Neural cell (in vitro differentiated cells): Measurements from ENCODE around the gene FAM219A. TPM values are rescaled to one million over a fixed set of nuclear protein-coding genes. Genes with fewer than 3 reads are reported as not detected.

ENCODE experiments used
- H2AFZ ChIP-seq: fragments of 200-600, 300-800 bp; sonication (generic), shearing (Covaris generic); 2 replicates; pipeline ENCODE4 v1.6.0; 2014; ENCODE audit warnings: low read depth, mild to moderate bottlenecking, antibody characterized with exemption, low read length, moderate library complexity
- H3F3A ChIP-seq: fragments of 200-600 bp; shearing (Covaris generic); 2 replicates; pipeline ENCODE4 v1.6.1; 2016; ENCODE audit warnings: mild to moderate bottlenecking, moderate library complexity, mixed read lengths, antibody characterized with exemption, low read length; ENCODE audit not compliant: insufficient read depth, poor library complexity, severe bottlenecking
- H3K27ac ChIP-seq: fragments of 200-600, 300-800 bp; sonication (generic), shearing (Covaris generic); 2 replicates; pipeline ENCODE4 v1.5.1; 2014; ENCODE audit warnings: mild to moderate bottlenecking, low read length, moderate library complexity
- H3K27me3 ChIP-seq: fragments of 300-800, 200-600 bp; sonication (generic), shearing (Covaris generic); 2 replicates; pipeline ENCODE4 v1.6.0; 2014; ENCODE audit warnings: mild to moderate bottlenecking, low read depth, low read length, moderate library complexity; ENCODE audit not compliant: insufficient read depth
- H3K36me3 ChIP-seq: fragments of 300-800, 200-600 bp; sonication (generic), shearing (Covaris generic); 2 replicates; pipeline ENCODE4 v1.5.1; 2014; ENCODE audit warnings: mild to moderate bottlenecking, antibody characterized with exemption, low read length, moderate library complexity; ENCODE audit not compliant: insufficient read depth
- H3K4me2 ChIP-seq: fragments of 300-800, 200-600 bp; sonication (generic), shearing (Covaris generic); 2 replicates; pipeline ENCODE4 v1.6.0; 2014; ENCODE audit warnings: mild to moderate bottlenecking, low read length
- H3K4me3 ChIP-seq: fragments of 300-800, 200-600 bp; sonication (generic), shearing (Covaris generic); 2 replicates; pipeline ENCODE4 v1.5.1; 2014; ENCODE audit warnings: mild to moderate bottlenecking, low read length, moderate library complexity
- H3K79me2 ChIP-seq: fragments of 200-600 bp; shearing (Covaris generic); replicated peaks from 2 replicates; pipeline ENCODE4 v1.6.0; 2014; ENCODE audit warnings: mild to moderate bottlenecking, low read length, moderate library complexity; ENCODE audit not compliant: insufficient read depth
- H3K9ac ChIP-seq: fragments of 300-800, 200-600 bp; sonication (generic), shearing (Covaris generic); 2 replicates; pipeline ENCODE4 v1.6.1; 2016; ENCODE audit warnings: mild to moderate bottlenecking, low read length, mixed read lengths
- H3K9me2 ChIP-seq: fragments of 200-600 bp; shearing (Covaris generic); 2 replicates; pipeline ENCODE4 v1.6.1; 2016; ENCODE audit warnings: mild to moderate bottlenecking, low read length, mixed read lengths; ENCODE audit not compliant: insufficient read depth
- H3K9me3 ChIP-seq: fragments of 200-600, 300-800 bp; sonication (generic), shearing (Covaris generic); 2 replicates; pipeline ENCODE4 v1.6.1; 2016; ENCODE audit warnings: mild to moderate bottlenecking, mixed run types, low read length, moderate library complexity, mixed read lengths
- H4K20me1 ChIP-seq: fragments of 200-600 bp; shearing (Covaris generic); 2 replicates; pipeline ENCODE4 v1.6.1; 2016; ENCODE audit warnings: mild to moderate bottlenecking, mixed run types; ENCODE audit not compliant: insufficient read depth
- CTCF ChIP-seq: fragments of 450-650 bp; IDR thresholded peaks from 2 replicates; pipeline ENCODE4 v1.5.1; 2014; ENCODE audit warnings: antibody characterized with exemption, mild to moderate bottlenecking, moderate library complexity; ENCODE audit not compliant: poor library complexity, severe bottlenecking
- EP300 ChIP-seq: fragments of 450-650 bp; conservative IDR thresholded peaks from 2 replicates; pipeline ENCODE4 v1.6.1; 2014; ENCODE audit warnings: antibody characterized with exemption, mild to moderate bottlenecking, moderate library complexity; ENCODE audit not compliant: poor library complexity, severe bottlenecking
- EZH2 ChIP-seq: fragments of 200-600, 300-800 bp; shearing (Covaris generic), sonication (generic); IDR thresholded peaks from 2 replicates; pipeline ENCODE4 v1.6.1; 2014; ENCODE audit warnings: antibody characterized with exemption, low read length, borderline replicate concordance, mild to moderate bottlenecking; ENCODE audit not compliant: insufficient read depth, poor library complexity, severe bottlenecking
- MXI1 ChIP-seq: fragments of 450-650 bp; conservative IDR thresholded peaks from 2 replicates; pipeline ENCODE4 v1.6.1; 2014; ENCODE audit warnings: antibody characterized with exemption, mild to moderate bottlenecking; ENCODE audit not compliant: poor library complexity, severe bottlenecking
- POLR2AphosphoS5 ChIP-seq: IDR thresholded peaks from 2 replicates; pipeline ENCODE4 v1.6.1; 2012
- RAD21 ChIP-seq: fragments of 450-650 bp; conservative IDR thresholded peaks from 2 replicates; pipeline ENCODE4 v1.6.1; 2014; ENCODE audit warnings: antibody characterized with exemption, mild to moderate bottlenecking, moderate library complexity
- REST ChIP-seq: IDR thresholded peaks from 2 replicates; pipeline ENCODE4 v1.6.1; 2012; ENCODE audit warnings: borderline replicate concordance
- SMC3 ChIP-seq: fragments of 450-650 bp; conservative IDR thresholded peaks from 2 replicates; pipeline ENCODE4 v1.6.1; 2014; ENCODE audit warnings: antibody characterized with exemption, mild to moderate bottlenecking, moderate library complexity; ENCODE audit not compliant: poor library complexity
- TAF1 ChIP-seq: IDR thresholded peaks from 2 replicates; pipeline ENCODE4 v1.6.1; 2012; ENCODE audit warnings: low read depth
- polyA plus RNA-seq: library from polyadenylated mRNA; depleted of rRNA; stranded (reverse); fragments of >200 nt; gene quantifications from 2 replicates; pipeline ENCODE4 v1.2.3, GENCODE V29; 2014

The FAM219A gene
- polyA plus RNA-seq, 1 donor from 2014 or later = 56.6 TPM

- Histone ChIP-seq H3K9me3 (no peaks in the 10 kb centered on the region), H2AFZ (no peak overlapping the region), H3K36me3 (no peaks in the 10 kb centered on the region), H3K9ac (no peak overlapping the region), H3K27ac (no peak overlapping the region), H3K4me2 (no peak overlapping the region), H3K79me2 (no peaks in the 10 kb centered on the region), H3K4me3 (no peak overlapping the region), H3K9me2 (no peaks in the 10 kb centered on the region), H4K20me1 (no peaks in the 10 kb centered on the region), H3F3A (no peaks in the 10 kb centered on the region), H3K27me3 (no peaks in the 10 kb centered on the region)
- TF ChIP-seq RAD21 = no peak
- TF ChIP-seq EP300 = no peak
- TF ChIP-seq POLR2AphosphoS5 = no peak
- TF ChIP-seq EZH2 = no peak
- TF ChIP-seq REST = no peak
- no peak for TF ChIP-seq SMC3
- TF ChIP-seq TAF1 = no peak
- no peak for TF ChIP-seq MXI1
- no peak for TF ChIP-seq CTCF
These were observed 52.7 kb downstream of the FAM219A start for GRCh38 chr9:34405719-34406118.

- H3K27me3 ChIP-seq = no peaks in the 10 kb centered on the region
- H3K36me3 ChIP-seq = no peaks in the 10 kb centered on the region
- no peaks in the 10 kb centered on the region for H3K9me2 ChIP-seq
- no peaks in the 10 kb centered on the region for H3F3A ChIP-seq
- H3K27ac ChIP-seq = no peak overlapping the region
- no peak for TF ChIP-seq EZH2
- TF ChIP-seq SMC3 = peak; percentile 93
- TF ChIP-seq CTCF = peak; percentile 97
- TF ChIP-seq POLR2AphosphoS5 = no peak
- TF ChIP-seq RAD21 = peak; percentile 94
- TF ChIP-seq REST = no peak
- H3K9ac ChIP-seq = no peak overlapping the region
- no peaks in the 10 kb centered on the region for H3K9me3 ChIP-seq
- no peak overlapping the region for H3K4me2 ChIP-seq
- H2AFZ ChIP-seq = no peak overlapping the region
- no peaks in the 10 kb centered on the region for H4K20me1 ChIP-seq
- no peaks in the 10 kb centered on the region for H3K79me2 ChIP-seq
- H3K4me3 ChIP-seq = no peak overlapping the region
These were observed 54.6 kb downstream of the FAM219A start for GRCh38 chr9:34403554-34404380.
